Tibial artery (tissue), 4 donors: ENCODE data around the gene TSPAN5.

ENCODE experiments used
- DNase-seq, 2 donors: peaks; one replicate each; pipeline ENCODE4 v3.0.0-alpha.2; 2019
- H3K27ac ChIP-seq, 2 donors: fragments of 200-600 bp; sonication (generic) in 1 of 2; 1 replicate in 1 of 2; 2 replicates in 1 of 2; pipeline ENCODE4 v1.5.1; 2018 to 2019; ENCODE audit warnings: mild to moderate bottlenecking in 1 of 2
- H3K27me3 ChIP-seq, 2 donors: fragments of 200-600 bp; sonication (generic) in 1 of 2; one replicate each; pipeline versions ENCODE4 v1.5.1 to v1.6.0; 2016 to 2019
- H3K36me3 ChIP-seq, 3 donors: fragments of 200-600 bp; sonication (generic) in 2 of 3; one replicate each; pipeline ENCODE4 v1.5.1; 2016 to 2019; ENCODE audit warnings: mild to moderate bottlenecking in 2 of 3
- H3K4me1 ChIP-seq, 4 donors: fragments of 200-600 bp; sonication (generic) in 2 of 4; 1 replicate in 3 of 4; 2 replicates in 1 of 4; pipeline ENCODE4 v1.5.1; 2016 to 2019
- H3K4me3 ChIP-seq, 2 donors: fragments of 200-600 bp; sonication (generic) in 1 of 2; 1 replicate in 1 of 2; 2 replicates in 1 of 2; pipeline ENCODE4 v1.5.1; 2018 to 2019; ENCODE audit warnings: mild to moderate bottlenecking in 2 of 2
- H3K9me3 ChIP-seq, 3 donors: fragments of 200-600 bp; sonication (generic) in 1 of 3; one replicate each; pipeline ENCODE4 v1.5.1; 2016 to 2019
- intact Hi-C: fragments of 100-400 bp; cut with DNase I; formaldehyde crosslinking; loops from one replicate; pipeline ENCODE4 v1.15.0; 2023; ENCODE audit warnings: low total_unique reads
- TF ChIP-seq, protein P1 (sequence below), 2 experiments: fragments of 200-600 bp in 1 of 2; fragments of 450-650 bp in 1 of 2; IDR thresholded peaks; one replicate each; pipeline ENCODE4 v1.5.1; 2017 to 2019; ENCODE audit warnings: antibody characterized with exemption in 2 of 2, mild to moderate bottlenecking in 1 of 2, moderate library complexity in 1 of 2

Gene TSPAN5

DNA sequence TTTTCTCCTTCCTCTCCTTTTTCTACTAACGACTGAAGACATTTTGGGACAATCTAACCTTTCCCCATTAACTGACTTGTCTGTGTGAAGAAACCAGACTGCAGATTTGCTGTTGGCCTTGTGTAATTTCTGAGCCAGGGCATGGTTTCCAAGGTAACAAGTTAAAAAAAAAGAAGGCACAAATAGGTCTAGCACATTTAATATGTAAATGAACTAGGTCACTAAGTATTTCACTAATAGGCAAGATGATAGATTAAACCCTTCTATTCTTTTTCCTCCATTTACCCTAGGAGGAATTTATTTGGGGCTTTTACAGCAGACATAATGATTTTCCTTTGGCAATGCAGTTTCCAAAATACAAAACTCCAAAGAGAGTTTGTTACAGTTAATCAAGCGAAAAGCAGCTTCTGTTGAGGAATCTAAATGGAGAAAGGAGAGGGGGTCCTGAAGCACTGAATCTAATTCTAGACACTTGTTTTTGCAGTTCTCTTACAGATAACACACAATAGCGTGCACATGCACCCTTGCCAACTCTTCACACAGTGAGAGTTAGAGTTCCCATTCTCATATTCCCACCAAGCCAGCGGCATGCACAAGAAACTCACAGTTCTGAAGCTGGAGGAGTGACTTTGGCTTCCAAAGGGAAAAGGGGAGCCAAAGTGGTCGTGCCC lies 72.0 kb downstream of the TSPAN5 start:
- Histone ChIP-seq H3K36me3 (no peaks in the 10 kb centered on the region), H3K27me3 (no peaks in the 10 kb centered on the region), H3K4me3 (no peak overlapping the region), H3K27ac (no peak overlapping the region), H3K9me3 (no peaks in the 10 kb centered on the region), H3K4me1 (peaks cover 0 to 6% (median 0%) of the 10 kb centered on the region in 4 donors)
- DNase-seq, result no peak
- TF ChIP-seq, protein P1, sequence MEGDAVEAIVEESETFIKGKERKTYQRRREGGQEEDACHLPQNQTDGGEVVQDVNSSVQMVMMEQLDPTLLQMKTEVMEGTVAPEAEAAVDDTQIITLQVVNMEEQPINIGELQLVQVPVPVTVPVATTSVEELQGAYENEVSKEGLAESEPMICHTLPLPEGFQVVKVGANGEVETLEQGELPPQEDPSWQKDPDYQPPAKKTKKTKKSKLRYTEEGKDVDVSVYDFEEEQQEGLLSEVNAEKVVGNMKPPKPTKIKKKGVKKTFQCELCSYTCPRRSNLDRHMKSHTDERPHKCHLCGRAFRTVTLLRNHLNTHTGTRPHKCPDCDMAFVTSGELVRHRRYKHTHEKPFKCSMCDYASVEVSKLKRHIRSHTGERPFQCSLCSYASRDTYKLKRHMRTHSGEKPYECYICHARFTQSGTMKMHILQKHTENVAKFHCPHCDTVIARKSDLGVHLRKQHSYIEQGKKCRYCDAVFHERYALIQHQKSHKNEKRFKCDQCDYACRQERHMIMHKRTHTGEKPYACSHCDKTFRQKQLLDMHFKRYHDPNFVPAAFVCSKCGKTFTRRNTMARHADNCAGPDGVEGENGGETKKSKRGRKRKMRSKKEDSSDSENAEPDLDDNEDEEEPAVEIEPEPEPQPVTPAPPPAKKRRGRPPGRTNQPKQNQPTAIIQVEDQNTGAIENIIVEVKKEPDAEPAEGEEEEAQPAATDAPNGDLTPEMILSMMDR (IDR thresholded peaks at IDR 0.05), result no peak
- intact Hi-C loops, result no loop called here

DNA sequence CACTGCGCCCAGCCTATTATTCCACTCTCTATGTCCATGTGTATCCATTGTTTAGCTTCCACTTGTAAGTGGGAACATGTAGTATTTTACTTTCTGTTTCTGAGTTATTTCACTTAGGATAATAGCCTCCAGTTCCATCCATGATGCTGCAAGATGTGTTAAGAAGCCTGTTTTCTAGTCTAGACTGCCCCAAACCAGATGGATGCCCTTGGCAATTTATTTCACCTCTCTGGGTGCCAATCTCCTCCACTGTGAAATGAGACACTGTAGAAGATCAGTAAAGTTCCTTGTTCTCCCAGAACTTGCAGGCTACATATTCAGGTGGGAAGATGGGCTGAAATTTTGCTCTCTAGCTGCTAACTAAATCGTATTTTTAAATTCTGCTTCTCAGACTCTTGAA lies 72.8 kb downstream of the TSPAN5 start:
- H3K27me3 ChIP-seq, result no peaks in the 10 kb centered on the region
- no peaks in the 10 kb centered on the region for H3K36me3 ChIP-seq
- peaks cover 0 to 6% (median 0%) of the 10 kb centered on the region in 4 donors for H3K4me1 ChIP-seq
- DNase-seq, result no peak
- no peaks in the 10 kb centered on the region for H3K9me3 ChIP-seq
- intact Hi-C loops, result no loop called here
- no peak overlapping the region for H3K4me3 ChIP-seq
- no peak overlapping the region for H3K27ac ChIP-seq
- TF ChIP-seq, protein P1 (IDR thresholded peaks at IDR 0.05), result no peak

DNA sequence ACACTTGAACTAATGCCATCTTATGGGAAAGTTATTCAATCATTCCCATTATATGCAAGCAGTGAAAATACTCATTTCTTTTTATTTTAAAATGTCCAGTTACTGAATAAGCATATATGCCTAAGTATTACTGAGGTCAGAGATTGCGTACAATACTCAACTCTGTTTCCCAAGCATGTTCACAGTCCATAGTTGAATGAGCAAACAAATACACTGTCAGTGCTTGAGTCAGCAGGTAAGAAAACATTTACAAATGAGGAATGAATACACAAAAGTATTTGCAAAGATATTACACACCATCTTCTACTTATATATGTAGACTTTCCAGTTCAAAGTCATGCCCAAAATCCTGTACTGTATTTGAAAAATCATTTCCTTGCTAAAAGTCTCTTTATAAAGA lies 74.1 kb downstream of the TSPAN5 start:
- intact Hi-C loops, result no loop called here
- no peaks in the 10 kb centered on the region for H3K27me3 ChIP-seq
- H3K9me3 ChIP-seq, result no peaks in the 10 kb centered on the region
- DNase-seq, result no peak
- TF ChIP-seq, protein P1 (IDR thresholded peaks at IDR 0.05), result no peak
- peaks cover 0 to 6% (median 0%) of the 10 kb centered on the region in 4 donors for H3K4me1 ChIP-seq
- no peak overlapping the region for H3K27ac ChIP-seq
- no peak overlapping the region for H3K4me3 ChIP-seq
- H3K36me3 ChIP-seq, result no peaks in the 10 kb centered on the region

DNA sequence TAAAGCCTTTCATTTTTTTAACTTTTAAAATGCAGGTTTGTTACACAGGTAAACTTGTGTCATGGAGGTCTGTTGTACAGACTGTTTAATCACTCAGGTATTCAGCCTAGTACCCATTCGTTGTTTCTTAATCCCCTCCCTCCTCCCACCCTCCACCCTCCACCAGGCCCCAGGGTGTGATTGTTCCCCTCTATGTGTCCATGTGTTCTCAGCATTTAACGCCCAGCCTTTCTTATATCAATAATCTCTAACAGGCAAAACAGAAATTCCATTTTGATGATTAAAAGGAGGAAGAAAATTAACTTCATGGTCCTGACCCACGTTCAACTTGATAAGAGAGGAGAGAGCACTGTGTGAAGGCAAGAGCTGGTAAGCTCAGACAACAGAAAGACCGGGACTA lies 75.1 kb downstream of the TSPAN5 start:
- TF ChIP-seq, protein P1 (IDR thresholded peaks at IDR 0.05), result no peak
- no peak for DNase-seq
- H3K27ac ChIP-seq, result no peak overlapping the region
- H3K4me1 ChIP-seq, result peaks cover 0 to 6% (median 0%) of the 10 kb centered on the region in 4 donors
- H3K4me3 ChIP-seq, result no peak overlapping the region
- no peaks in the 10 kb centered on the region for H3K27me3 ChIP-seq
- H3K36me3 ChIP-seq, result no peaks in the 10 kb centered on the region
- no peaks in the 10 kb centered on the region for H3K9me3 ChIP-seq
- intact Hi-C loops, result no loop called here

DNA sequence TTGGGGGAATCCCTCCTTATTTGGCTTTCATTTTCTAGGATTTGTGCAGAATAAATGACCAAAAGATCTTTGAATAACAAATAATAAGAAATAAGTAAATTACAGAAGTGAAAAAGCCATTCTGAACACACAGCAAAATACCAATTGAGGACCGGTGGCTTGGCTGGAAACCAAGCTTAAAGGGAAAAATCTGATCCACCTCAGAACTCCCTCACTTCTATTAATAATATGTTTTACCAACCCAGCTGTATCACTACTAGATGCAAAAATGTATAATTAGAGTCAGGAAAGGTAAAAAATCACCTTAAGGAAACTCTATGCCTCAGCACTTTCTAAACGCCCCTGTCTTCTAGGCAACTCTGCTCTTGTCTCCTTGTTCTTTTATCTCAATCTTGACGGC lies 77.3 kb downstream of the TSPAN5 start:
- TF ChIP-seq, protein P1 (IDR thresholded peaks at IDR 0.05), result no peak
- intact Hi-C loops, result no loop called here

More for the DNA sequence above, 77.3 kb downstream of the TSPAN5 start:
- Histone ChIP-seq H3K36me3 (no peaks in the 10 kb centered on the region), H3K27ac (no peak overlapping the region), H3K4me1 (peaks cover 0 to 5% (median 0%) of the 10 kb centered on the region in 4 donors), H3K4me3 (no peak overlapping the region), H3K9me3 (no peaks in the 10 kb centered on the region), H3K27me3 (no peaks in the 10 kb centered on the region)
- no peak for DNase-seq
